Activated CD4-positive, alpha-beta T cell treated with anti-CD3 and anti-CD28 coated beads for 36 hours (primary cell): ENCODE measurements around the gene CDK2. TPM values are rescaled to one million over a fixed set of nuclear protein-coding genes. Genes with fewer than 3 reads are reported as not detected.
"Not testable (repeated sequence)": the region's sequence is repeated elsewhere in the genome, so short reads cannot be mapped to it uniquely, and the experiment has no call there.

Experiments used
- ATAC-seq: fragments of 200-7000 bp; cut with Tn5 transposase; one replicate; pipeline ENCODE4 v1.10.0; 2021; ENCODE audit warnings: mild to moderate bottlenecking, moderate library complexity
- CTCF ChIA-PET: fragments of 350-600 bp; sonication (Branson Sonifier 250); formaldehyde crosslinking; loops from one replicate; lab custom pipeline; 2021; ENCODE audit warnings: antibody characterized with exemption; lab: Charles Lee
- POLR2A ChIA-PET: fragments of 350-600 bp; sonication (Branson Sonifier 250); formaldehyde crosslinking; loops from one replicate; lab custom pipeline; 2021; ENCODE audit warnings: antibody characterized with exemption, inconsistent platforms; lab: Charles Lee
- DNase-seq: peaks from one replicate; pipeline ENCODE4 v3.0.0-alpha.2; 2020
- H3K27ac Mint-ChIP-seq: one replicate; pipeline ENCODE4 v1.8.0; 2021; ENCODE audit warnings: mixed read lengths
- H3K27me3 Mint-ChIP-seq: one replicate; pipeline ENCODE4 v1.8.0; 2021; ENCODE audit warnings: mixed read lengths
- H3K36me3 Mint-ChIP-seq: one replicate; pipeline ENCODE4 v1.8.0; 2021; ENCODE audit warnings: low read depth, mixed read lengths
- H3K4me1 Mint-ChIP-seq: one replicate; pipeline ENCODE4 v1.8.0; 2021; ENCODE audit warnings: mixed read lengths
- H3K4me3 Mint-ChIP-seq: one replicate; pipeline ENCODE4 v1.8.0; 2021; ENCODE audit warnings: mild to moderate bottlenecking, moderate library complexity, mixed read lengths
- H3K9me3 Mint-ChIP-seq: one replicate; pipeline ENCODE4 v1.8.0; 2021; ENCODE audit warnings: low read depth, mixed read lengths
- intact Hi-C, 2 experiments: fragments of 100-400 bp; cut with DNase I in 1 of 2; cut with micrococcal nuclease in 1 of 2; formaldehyde crosslinking; loops; one replicate each; pipeline versions ENCODE4 v1.14.2 to v1.15.1; 2022 to 2024; cut with DNase I, micrococcal nuclease
- total RNA-seq, 2 experiments: library from RNA; stranded (reverse); gene quantifications; one replicate each; pipeline ENCODE4 v1.2.3, GENCODE V29; 2021

The CDK2 gene
- total RNA-seq, 2 experiments from 2014 or later, result 104 to 149 TPM

DNA sequence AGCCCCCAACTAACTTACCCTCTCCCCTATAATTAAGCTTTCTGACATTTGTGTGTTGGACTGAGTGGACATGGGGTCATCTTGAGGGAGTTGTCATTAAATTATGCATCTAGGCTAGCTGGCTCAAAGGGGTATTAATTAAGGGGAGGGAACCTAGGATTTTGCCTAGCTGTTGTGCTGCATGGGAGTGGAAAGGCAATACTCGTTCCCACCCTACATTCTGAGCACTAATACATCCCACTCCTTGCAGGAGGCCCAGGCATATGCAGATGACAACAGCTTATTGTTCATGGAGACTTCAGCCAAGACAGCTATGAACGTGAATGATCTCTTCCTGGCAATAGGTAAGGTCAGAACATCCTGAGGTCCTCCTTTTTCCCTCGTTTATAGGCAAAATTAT is 24.5 kb downstream of the CDK2 start:
- Mint-ChIP-seq H3K27ac (no peak overlapping the region), H3K9me3 (no peaks in the 10 kb centered on the region), H3K4me3 (no peak overlapping the region), H3K27me3 (no peaks in the 10 kb centered on the region), H3K4me1 (peaks cover 7% of the 10 kb centered on the region), H3K36me3 (peaks cover 39% of the 10 kb centered on the region)
- intact Hi-C loops, result no loop called here
- ATAC-seq (no peak), DNase-seq (no peak)
- CTCF ChIA-PET, result interaction anchor here (0.7 to 1.5 kb wide), 7 partner anchors 10 to 358 kb away, joined by 3 to 5 read pairs (median 3); partner anchors contain the start of gene RAB5B
- POLR2A ChIA-PET, result no interaction called here

DNA sequence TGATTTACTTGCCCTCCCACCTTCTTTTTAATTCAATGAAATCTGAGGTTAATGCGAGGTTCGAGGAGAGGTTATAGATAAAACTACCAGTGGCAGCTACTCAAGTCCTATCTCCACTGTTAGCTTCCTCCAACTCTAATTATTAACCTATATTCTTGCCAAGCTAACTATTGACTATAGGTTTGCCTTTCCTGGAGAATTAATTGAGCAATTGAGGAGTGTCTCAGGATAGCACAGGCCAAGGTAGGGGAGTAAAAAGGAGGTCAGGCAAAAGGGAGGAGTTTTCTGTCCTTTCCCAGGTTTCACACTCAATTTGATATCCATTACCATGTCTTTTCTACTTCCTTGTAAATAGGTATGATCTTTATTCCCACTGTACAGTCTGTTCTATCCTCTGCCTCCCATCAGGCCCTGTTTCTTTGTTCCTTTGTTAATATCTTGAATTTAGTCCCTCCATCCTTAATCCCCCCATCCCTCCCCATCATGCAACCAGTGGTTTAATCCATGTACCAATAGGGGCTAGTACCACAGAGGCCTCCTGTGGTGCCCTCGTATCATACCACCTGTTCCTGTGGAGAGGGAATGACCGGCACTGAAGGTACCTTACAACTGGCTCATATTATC is 26.7 kb downstream of the CDK2 start:
- Mint-ChIP-seq H3K36me3 (peaks cover 32% of the 10 kb centered on the region), H3K27me3 (peaks cover 2% of the 10 kb centered on the region), H3K4me1 (peaks cover 14% of the 10 kb centered on the region), H3K27ac (peak overlapping the region; percentile 5), H3K4me3 (no peak overlapping the region), H3K9me3 (no peaks in the 10 kb centered on the region)
- intact Hi-C loops, result no loop called here
- ATAC-seq, result no peak
- ChIA-PET POLR2A (no interaction called here), CTCF (interaction anchor here (0.6 to 1.2 kb wide), 4 partner anchors 12 to 56 kb away, joined by 3 to 4 read pairs (median 3); no protein-coding TSS in a partner anchor)
- DNase-seq, result no peak

DNA sequence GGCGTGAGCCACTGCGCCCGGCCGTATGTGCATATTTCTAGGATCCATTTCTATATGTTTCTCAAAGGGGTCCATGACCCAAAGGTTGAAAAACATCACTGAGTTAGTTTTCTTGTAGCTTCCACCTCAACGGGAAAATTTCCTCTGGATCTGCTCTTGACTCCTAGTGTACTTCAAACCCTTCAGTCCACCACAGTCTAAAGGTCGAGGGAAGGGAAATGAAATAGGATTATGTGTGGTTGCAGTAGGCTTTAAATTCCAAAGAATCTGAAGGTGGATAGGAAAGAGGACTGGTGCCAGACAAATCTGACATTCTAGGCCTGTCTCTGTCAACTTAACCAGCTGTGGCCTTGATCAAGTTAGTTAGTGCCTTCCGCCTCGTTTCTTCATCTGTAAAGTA is 28.7 kb downstream of the CDK2 start:
- ChIA-PET CTCF (interaction anchor here (0.7 to 5.8 kb wide), 33 partner anchors 11 to 646 kb away, joined by 3 to 69 read pairs (median 5); partner anchors contain the start of genes IKZF4, PA2G4 and RAB5B), POLR2A (interaction anchor here (0.7 to 1.3 kb wide), 3 partner anchors 49 to 271 kb away, joined by 3 to 6 read pairs (median 3); no protein-coding TSS in a partner anchor)
- no peak overlapping the region for H3K27ac Mint-ChIP-seq
- DNase-seq, result no peak
- H3K36me3 Mint-ChIP-seq, result peaks cover 22% of the 10 kb centered on the region
- intact Hi-C loops, result no loop called here
- peaks cover 3% of the 10 kb centered on the region for H3K27me3 Mint-ChIP-seq
- H3K4me3 Mint-ChIP-seq, result no peak overlapping the region
- H3K4me1 Mint-ChIP-seq, result peaks cover 20% of the 10 kb centered on the region
- ATAC-seq, result no peak
- no peaks in the 10 kb centered on the region for H3K9me3 Mint-ChIP-seq

DNA sequence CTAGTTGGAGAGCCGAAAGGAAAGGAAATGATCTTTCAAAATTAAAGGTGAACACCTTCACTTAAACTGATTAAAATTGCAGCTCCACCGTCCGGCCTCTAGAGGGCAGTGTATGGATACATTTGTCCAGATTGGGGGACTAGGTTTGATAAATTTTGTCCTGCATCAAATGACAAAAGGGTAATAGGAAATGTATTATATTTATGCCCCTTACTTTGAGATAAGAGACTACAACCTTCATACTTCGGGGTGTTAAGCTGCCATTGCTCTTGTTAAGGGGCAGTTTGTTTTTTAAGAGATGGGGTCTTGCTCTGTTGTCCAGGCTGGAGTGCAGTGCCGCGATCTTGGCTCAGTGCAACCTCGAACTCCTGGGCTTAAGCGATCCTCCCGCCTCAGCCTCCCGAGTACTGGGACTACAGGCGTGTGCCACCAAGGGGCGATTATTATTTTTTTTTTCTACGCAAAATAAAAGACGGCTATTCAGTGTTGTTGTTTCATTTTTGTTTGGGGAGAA is 29.6 kb downstream of the CDK2 start:
- peaks cover 20% of the 10 kb centered on the region for H3K4me1 Mint-ChIP-seq
- ATAC-seq, result peak; percentile 61
- peaks cover 14% of the 10 kb centered on the region for H3K36me3 Mint-ChIP-seq
- CTCF ChIA-PET, result interaction anchor here (0.6 to 5.8 kb wide), 40 partner anchors 11 to 1413 kb away, joined by 3 to 69 read pairs (median 5); partner anchors contain the start of genes IKZF4, PA2G4 and RAB5B
- H3K27ac Mint-ChIP-seq, result peak overlapping the region; percentile 37
- intact Hi-C loops, result loop anchor here (1.0 kb wide), 3 partner anchors 33 to 108 kb away; partner anchors contain the start of genes RPS26 (in 2 of the 2) and PA2G4 (in 1 of the 2)
- H3K9me3 Mint-ChIP-seq, result no peaks in the 10 kb centered on the region
- H3K27me3 Mint-ChIP-seq, result peaks cover 3% of the 10 kb centered on the region
- peak; percentile 79 for DNase-seq
- POLR2A ChIA-PET, result interaction anchor here (0.7 to 1.3 kb wide), 7 partner anchors 14 to 270 kb away, joined by 3 to 6 read pairs (median 4); partner anchors contain the start of gene RAB5B
- H3K4me3 Mint-ChIP-seq, result peak overlapping the region; percentile 56

DNA sequence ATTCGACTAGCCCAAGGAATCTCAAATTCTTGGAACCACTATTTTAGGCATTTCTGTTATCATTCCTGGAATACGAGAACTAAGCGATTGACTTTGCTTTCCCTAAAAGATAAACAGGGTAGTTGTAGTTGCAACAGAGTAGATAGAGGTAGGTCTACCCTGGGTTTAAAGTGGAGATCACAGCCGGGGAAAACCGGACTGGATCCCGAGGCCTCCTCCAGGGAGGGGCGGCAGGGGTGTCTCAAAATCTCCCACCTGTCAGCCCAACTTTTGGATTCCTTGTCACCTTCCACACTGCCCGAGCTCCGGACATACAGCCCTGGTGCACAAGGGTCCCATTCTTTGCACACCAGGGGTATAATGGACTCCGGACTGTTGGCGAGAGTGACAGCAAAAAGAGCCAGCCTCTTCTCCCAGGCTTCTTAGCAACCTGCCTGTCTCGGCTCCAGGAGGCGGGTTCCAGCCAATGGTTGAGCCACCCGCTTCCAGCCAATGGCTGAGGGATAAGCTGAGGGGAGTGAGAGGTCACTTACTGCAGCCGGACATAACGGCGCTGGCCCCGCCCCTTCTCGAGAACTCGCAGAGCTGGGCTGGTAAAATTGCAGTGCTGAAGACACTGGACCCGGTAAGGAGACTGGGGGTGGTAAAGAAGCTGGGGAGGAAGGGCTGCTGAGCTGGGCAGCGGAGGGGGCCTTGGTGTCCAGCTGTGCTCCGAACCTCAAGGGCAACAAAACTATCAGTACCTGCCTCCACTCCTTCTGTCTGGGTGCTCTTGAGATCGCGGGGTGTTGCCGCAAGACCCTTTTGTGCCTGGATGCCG is 30.3 kb downstream of the CDK2 start, which contains the start of gene SUOX:
Gene SUOX (plus strand): TSS at position 562 of the 820 bp plus-strand sequence. CDS start 4,946 bp downstream, outside the sequence.
- intact Hi-C loops, result loop anchor here (1.0 kb wide), 3 partner anchors 32 to 107 kb away; partner anchors contain the start of genes RPS26 (in 2 of the 2) and PA2G4 (in 1 of the 2)
- ChIA-PET CTCF (interaction anchor here (0.6 to 5.8 kb wide), 27 partner anchors 10 to 475 kb away, joined by 3 to 69 read pairs (median 5); partner anchors contain the start of genes IKZF4, PA2G4 and RAB5B), POLR2A (interaction anchor here (0.5 to 1.3 kb wide), 9 partner anchors 13 to 217 kb away, joined by 3 to 6 read pairs (median 3); partner anchors contain the start of gene DNAJC14)
- Mint-ChIP-seq H3K27me3 (peaks cover 3% of the 10 kb centered on the region), H3K4me3 (peak within 1 kb of the TSS; percentile 56), H3K4me1 (peaks cover 20% of the 10 kb centered on the region), H3K36me3 (peaks cover 8% of the 10 kb centered on the region), H3K27ac (peak within 1 kb of the TSS; percentile 37), H3K9me3 (no peaks in the 10 kb centered on the region)
- DNase-seq, result peak; percentile 65
- ATAC-seq, result peak; percentile 87

DNA sequence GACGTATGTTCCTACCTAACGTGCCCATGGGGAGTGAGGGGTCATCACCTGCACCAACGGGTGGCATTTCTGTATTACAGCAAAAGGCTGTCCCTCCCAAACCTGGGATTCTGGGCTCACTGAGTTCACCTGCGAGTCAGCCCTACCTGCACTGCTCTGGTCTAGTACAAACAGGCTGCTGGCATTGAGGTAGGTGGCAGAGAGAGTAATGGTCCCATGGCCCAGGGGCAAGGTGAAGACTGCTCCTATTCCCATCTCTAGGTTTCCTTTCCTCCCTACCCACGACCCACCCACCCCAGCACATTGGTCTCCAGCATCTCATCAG is 30.9 kb downstream of the CDK2 start:
- ChIA-PET POLR2A (interaction anchor here (0.5 to 1.2 kb wide), 4 partner anchors 50 to 218 kb away, joined by 3 to 4 read pairs (median 3); partner anchors contain the start of gene DNAJC14), CTCF (interaction anchor here (0.7 to 5.8 kb wide), 10 partner anchors 8 to 274 kb away, joined by 3 to 69 read pairs (median 4); partner anchors contain the start of gene PA2G4)
- H3K36me3 Mint-ChIP-seq, result peaks cover 4% of the 10 kb centered on the region
- ATAC-seq (peak; percentile 24), DNase-seq (no peak)
- H3K27ac Mint-ChIP-seq, result no peak overlapping the region
- intact Hi-C loops, result no loop called here
- peak overlapping the region; percentile 56 for H3K4me3 Mint-ChIP-seq
- H3K9me3 Mint-ChIP-seq, result no peaks in the 10 kb centered on the region
- peaks cover 3% of the 10 kb centered on the region for H3K27me3 Mint-ChIP-seq
- peaks cover 20% of the 10 kb centered on the region for H3K4me1 Mint-ChIP-seq

DNA sequence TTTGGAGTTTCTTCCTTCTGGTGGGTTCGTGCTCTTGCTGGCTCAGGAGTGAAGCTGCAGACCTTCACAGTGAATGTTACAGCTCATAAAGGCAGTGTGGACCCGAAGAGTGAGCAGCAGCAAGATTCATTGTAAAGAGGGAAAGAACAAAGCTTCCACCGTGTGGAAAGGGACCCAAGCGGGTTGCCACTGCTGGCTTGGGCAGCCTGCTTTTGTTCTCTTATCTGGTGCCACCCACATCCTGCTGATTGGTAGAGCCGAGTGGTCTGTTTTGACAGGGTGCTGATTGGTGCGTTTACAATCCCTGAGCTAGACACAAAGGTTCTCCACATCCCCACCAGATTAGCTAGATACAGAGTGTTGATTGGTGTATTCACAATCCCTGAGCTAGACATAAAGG is 32.9 kb downstream of the CDK2 start:
- intact Hi-C loops, H3K9me3 Mint-ChIP-seq, H3K4me3 Mint-ChIP-seq, H3K27me3 Mint-ChIP-seq, ATAC-seq, H3K36me3 Mint-ChIP-seq, H3K27ac Mint-ChIP-seq: not testable (repeated sequence)
- peak; percentile 28 for DNase-seq
- ChIA-PET CTCF (interaction anchor here (1.0 to 5.8 kb wide), 6 partner anchors 12 to 46 kb away, joined by 3 to 49 read pairs (median 4); no protein-coding TSS in a partner anchor), POLR2A (interaction anchor here (1.2 kb wide), 1 partner anchor 119 kb away, joined by 3 read pairs; the partner anchor contains the start of gene ZC3H10)
- peaks cover 20% of the 10 kb centered on the region for H3K4me1 Mint-ChIP-seq

DNA sequence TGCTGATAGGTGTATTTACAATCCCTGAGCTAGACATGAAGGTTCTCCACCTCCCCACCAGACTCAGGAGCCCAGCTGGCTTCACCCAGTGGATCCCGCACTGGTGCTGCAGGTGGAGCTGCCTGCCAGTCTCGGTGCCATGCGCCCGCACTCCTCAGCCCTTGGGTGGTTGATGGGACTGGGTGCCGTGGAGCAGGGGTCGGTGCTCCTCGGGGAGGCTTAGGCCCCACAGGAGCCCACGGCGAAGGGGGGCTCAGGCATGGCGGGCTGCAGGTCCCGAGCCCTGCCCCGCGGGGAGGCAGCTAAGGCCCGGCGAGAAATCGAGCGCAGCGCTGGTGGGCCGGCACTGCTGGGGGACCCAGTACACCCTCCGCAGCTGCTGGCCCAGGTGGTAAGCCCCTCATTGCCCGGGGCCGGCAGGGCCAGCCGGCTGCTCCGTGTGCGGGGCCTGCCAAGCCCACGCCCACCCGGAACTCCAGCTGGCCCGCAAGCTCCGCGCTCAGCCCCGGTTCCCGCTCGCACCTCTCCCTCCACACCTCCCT is 33.4 kb downstream of the CDK2 start:
- ChIA-PET CTCF (interaction anchor here (0.8 to 5.8 kb wide), 7 partner anchors 11 to 900 kb away, joined by 3 to 49 read pairs (median 4); no protein-coding TSS in a partner anchor), POLR2A (interaction anchor here (1.2 kb wide), 1 partner anchor 118 kb away, joined by 3 read pairs; the partner anchor contains the start of gene ZC3H10)
- peaks cover 20% of the 10 kb centered on the region for H3K4me1 Mint-ChIP-seq
- H3K36me3 Mint-ChIP-seq, H3K4me3 Mint-ChIP-seq, H3K27me3 Mint-ChIP-seq, H3K27ac Mint-ChIP-seq, ATAC-seq, DNase-seq, intact Hi-C loops, H3K9me3 Mint-ChIP-seq: not testable (repeated sequence)

DNA sequence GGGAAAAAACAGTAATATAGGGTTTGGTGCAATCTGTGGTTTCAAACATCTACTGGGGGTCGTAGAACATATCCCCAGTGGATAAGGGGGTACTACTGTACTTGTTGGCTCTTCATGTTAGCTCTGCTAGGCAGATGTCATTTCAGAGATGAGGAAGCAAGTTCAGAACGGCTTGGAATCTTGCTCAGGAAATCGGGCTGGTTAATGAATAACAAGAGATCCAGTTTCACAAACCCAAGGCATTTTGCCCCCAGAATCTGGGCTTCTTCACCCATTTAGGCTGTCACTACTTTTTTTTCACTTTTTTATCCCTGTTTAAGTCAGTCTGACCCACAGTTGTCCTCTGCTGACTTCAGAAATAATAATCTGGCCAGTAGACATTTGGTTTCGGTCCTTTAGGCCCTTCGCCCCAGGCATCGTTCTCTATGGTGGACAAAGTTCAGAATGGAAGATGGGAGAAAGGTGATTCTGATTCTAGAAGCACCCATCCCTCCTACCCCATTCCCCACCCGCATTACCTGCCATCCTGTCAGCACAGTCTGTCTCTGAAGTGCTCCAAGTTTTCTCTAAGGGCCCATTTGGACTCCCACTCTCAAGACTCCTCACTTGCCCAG is 35.0 kb downstream of the CDK2 start:
- intact Hi-C loops, result no loop called here
- ATAC-seq (no peak), DNase-seq (no peak)
- H3K4me1 Mint-ChIP-seq, result peaks cover 15% of the 10 kb centered on the region
- H3K27ac Mint-ChIP-seq, result no peak overlapping the region
- no peaks in the 10 kb centered on the region for H3K9me3 Mint-ChIP-seq
- ChIA-PET CTCF (interaction anchor here (0.7 to 1.0 kb wide), 4 partner anchors 10 to 258 kb away, joined by 3 to 4 read pairs (median 3); no protein-coding TSS in a partner anchor), POLR2A (no interaction called here)
- no peaks in the 10 kb centered on the region for H3K36me3 Mint-ChIP-seq
- peaks cover 3% of the 10 kb centered on the region for H3K27me3 Mint-ChIP-seq
- H3K4me3 Mint-ChIP-seq, result no peak overlapping the region

DNA sequence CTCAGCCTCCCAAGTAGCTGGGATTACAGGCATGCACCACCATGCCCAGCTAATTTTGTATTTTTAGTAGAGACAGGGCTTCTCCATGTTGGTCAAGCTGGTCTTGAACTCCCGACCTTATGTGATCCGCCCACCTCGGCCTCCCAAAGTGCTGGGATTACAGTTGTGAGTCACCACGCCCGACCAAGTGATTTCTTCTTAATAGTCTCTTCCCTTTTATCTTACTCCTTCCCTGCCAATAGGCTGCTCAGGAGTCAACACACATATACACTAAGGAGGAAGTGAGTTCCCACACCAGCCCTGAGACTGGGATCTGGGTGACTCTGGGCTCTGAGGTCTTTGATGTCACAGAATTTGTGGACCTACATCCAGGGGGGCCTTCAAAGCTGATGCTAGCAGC is 36.7 kb downstream of the CDK2 start:
- H3K4me1 Mint-ChIP-seq, result peaks cover 19% of the 10 kb centered on the region
- H3K9me3 Mint-ChIP-seq, POLR2A ChIA-PET, H3K27ac Mint-ChIP-seq, H3K27me3 Mint-ChIP-seq, ATAC-seq, H3K36me3 Mint-ChIP-seq, intact Hi-C loops, DNase-seq, H3K4me3 Mint-ChIP-seq: not testable (repeated sequence)
- CTCF ChIA-PET, result interaction anchor here (1.2 kb wide), 1 partner anchor 24 kb away, joined by 3 read pairs; no protein-coding TSS in a partner anchor
